Neural cell (in vitro differentiated cells): ENCODE results near the gene ZNF613. TPM values are rescaled to one million over a fixed set of nuclear protein-coding genes. Genes with fewer than 3 reads are reported as not detected.
A peak's percentile ranks its signal among the peaks of the same experiment; 100 is the strongest.

Experiments
- H2AFZ ChIP-seq: fragments of 200-600, 300-800 bp; sonication (generic), shearing (Covaris generic); 2 replicates; pipeline ENCODE4 v1.6.0; 2014; ENCODE audit warnings: low read depth, mild to moderate bottlenecking, antibody characterized with exemption, low read length, moderate library complexity
- H3F3A ChIP-seq: fragments of 200-600 bp; shearing (Covaris generic); 2 replicates; pipeline ENCODE4 v1.6.1; 2016; ENCODE audit warnings: mild to moderate bottlenecking, moderate library complexity, mixed read lengths, antibody characterized with exemption, low read length; ENCODE audit not compliant: insufficient read depth, poor library complexity, severe bottlenecking
- H3K27ac ChIP-seq: fragments of 200-600, 300-800 bp; sonication (generic), shearing (Covaris generic); 2 replicates; pipeline ENCODE4 v1.5.1; 2014; ENCODE audit warnings: mild to moderate bottlenecking, low read length, moderate library complexity
- H3K27me3 ChIP-seq: fragments of 300-800, 200-600 bp; sonication (generic), shearing (Covaris generic); 2 replicates; pipeline ENCODE4 v1.6.0; 2014; ENCODE audit warnings: mild to moderate bottlenecking, low read depth, low read length, moderate library complexity; ENCODE audit not compliant: insufficient read depth
- H3K36me3 ChIP-seq: fragments of 300-800, 200-600 bp; sonication (generic), shearing (Covaris generic); 2 replicates; pipeline ENCODE4 v1.5.1; 2014; ENCODE audit warnings: mild to moderate bottlenecking, antibody characterized with exemption, low read length, moderate library complexity; ENCODE audit not compliant: insufficient read depth
- H3K4me2 ChIP-seq: fragments of 300-800, 200-600 bp; sonication (generic), shearing (Covaris generic); 2 replicates; pipeline ENCODE4 v1.6.0; 2014; ENCODE audit warnings: mild to moderate bottlenecking, low read length
- H3K4me3 ChIP-seq: fragments of 300-800, 200-600 bp; sonication (generic), shearing (Covaris generic); 2 replicates; pipeline ENCODE4 v1.5.1; 2014; ENCODE audit warnings: mild to moderate bottlenecking, low read length, moderate library complexity
- H3K79me2 ChIP-seq: fragments of 200-600 bp; shearing (Covaris generic); replicated peaks from 2 replicates; pipeline ENCODE4 v1.6.0; 2014; ENCODE audit warnings: mild to moderate bottlenecking, low read length, moderate library complexity; ENCODE audit not compliant: insufficient read depth
- H3K9ac ChIP-seq: fragments of 300-800, 200-600 bp; sonication (generic), shearing (Covaris generic); 2 replicates; pipeline ENCODE4 v1.6.1; 2016; ENCODE audit warnings: mild to moderate bottlenecking, low read length, mixed read lengths
- H3K9me2 ChIP-seq: fragments of 200-600 bp; shearing (Covaris generic); 2 replicates; pipeline ENCODE4 v1.6.1; 2016; ENCODE audit warnings: mild to moderate bottlenecking, low read length, mixed read lengths; ENCODE audit not compliant: insufficient read depth
- H3K9me3 ChIP-seq: fragments of 200-600, 300-800 bp; sonication (generic), shearing (Covaris generic); 2 replicates; pipeline ENCODE4 v1.6.1; 2016; ENCODE audit warnings: mild to moderate bottlenecking, mixed run types, low read length, moderate library complexity, mixed read lengths
- H4K20me1 ChIP-seq: fragments of 200-600 bp; shearing (Covaris generic); 2 replicates; pipeline ENCODE4 v1.6.1; 2016; ENCODE audit warnings: mild to moderate bottlenecking, mixed run types; ENCODE audit not compliant: insufficient read depth
- EP300 ChIP-seq: fragments of 450-650 bp; conservative IDR thresholded peaks from 2 replicates; pipeline ENCODE4 v1.6.1; 2014; ENCODE audit warnings: antibody characterized with exemption, mild to moderate bottlenecking, moderate library complexity; ENCODE audit not compliant: poor library complexity, severe bottlenecking
- EZH2 ChIP-seq: fragments of 200-600, 300-800 bp; shearing (Covaris generic), sonication (generic); IDR thresholded peaks from 2 replicates; pipeline ENCODE4 v1.6.1; 2014; ENCODE audit warnings: antibody characterized with exemption, low read length, borderline replicate concordance, mild to moderate bottlenecking; ENCODE audit not compliant: insufficient read depth, poor library complexity, severe bottlenecking
- MXI1 ChIP-seq: fragments of 450-650 bp; conservative IDR thresholded peaks from 2 replicates; pipeline ENCODE4 v1.6.1; 2014; ENCODE audit warnings: antibody characterized with exemption, mild to moderate bottlenecking; ENCODE audit not compliant: poor library complexity, severe bottlenecking
- POLR2AphosphoS5 ChIP-seq: IDR thresholded peaks from 2 replicates; pipeline ENCODE4 v1.6.1; 2012
- RAD21 ChIP-seq: fragments of 450-650 bp; conservative IDR thresholded peaks from 2 replicates; pipeline ENCODE4 v1.6.1; 2014; ENCODE audit warnings: antibody characterized with exemption, mild to moderate bottlenecking, moderate library complexity
- REST ChIP-seq: IDR thresholded peaks from 2 replicates; pipeline ENCODE4 v1.6.1; 2012; ENCODE audit warnings: borderline replicate concordance
- SMC3 ChIP-seq: fragments of 450-650 bp; conservative IDR thresholded peaks from 2 replicates; pipeline ENCODE4 v1.6.1; 2014; ENCODE audit warnings: antibody characterized with exemption, mild to moderate bottlenecking, moderate library complexity; ENCODE audit not compliant: poor library complexity
- TAF1 ChIP-seq: IDR thresholded peaks from 2 replicates; pipeline ENCODE4 v1.6.1; 2012; ENCODE audit warnings: low read depth
- polyA plus RNA-seq: library from polyadenylated mRNA; depleted of rRNA; stranded (reverse); fragments of >200 nt; gene quantifications from 2 replicates; pipeline ENCODE4 v1.2.3, GENCODE V29; 2014
- TF ChIP-seq, protein P1 (sequence below): fragments of 450-650 bp; IDR thresholded peaks from 2 replicates; pipeline ENCODE4 v1.5.1; 2014; ENCODE audit warnings: antibody characterized with exemption, mild to moderate bottlenecking, moderate library complexity; ENCODE audit not compliant: poor library complexity, severe bottlenecking

The ZNF613 gene
- polyA plus RNA-seq, 1 donor from 2014 or later, result 10.9 TPM

GRCh38 chr19:51926426-51926783, 867 bp upstream of the ZNF613 start:
- H3K36me3 ChIP-seq, result no peaks in the 10 kb centered on the region
- no peaks in the 10 kb centered on the region for H3K27me3 ChIP-seq
- H3F3A ChIP-seq, result no peaks in the 10 kb centered on the region
- H3K4me3 ChIP-seq, result peak overlapping the region; percentile 72
- H4K20me1 ChIP-seq, result no peaks in the 10 kb centered on the region
- peaks cover 5% of the 10 kb centered on the region for H3K9me3 ChIP-seq
- peaks cover 8% of the 10 kb centered on the region for H3K79me2 ChIP-seq
- peak overlapping the region; percentile 96 for H2AFZ ChIP-seq
- no peaks in the 10 kb centered on the region for H3K9me2 ChIP-seq
- TF ChIP-seq, protein P1, sequence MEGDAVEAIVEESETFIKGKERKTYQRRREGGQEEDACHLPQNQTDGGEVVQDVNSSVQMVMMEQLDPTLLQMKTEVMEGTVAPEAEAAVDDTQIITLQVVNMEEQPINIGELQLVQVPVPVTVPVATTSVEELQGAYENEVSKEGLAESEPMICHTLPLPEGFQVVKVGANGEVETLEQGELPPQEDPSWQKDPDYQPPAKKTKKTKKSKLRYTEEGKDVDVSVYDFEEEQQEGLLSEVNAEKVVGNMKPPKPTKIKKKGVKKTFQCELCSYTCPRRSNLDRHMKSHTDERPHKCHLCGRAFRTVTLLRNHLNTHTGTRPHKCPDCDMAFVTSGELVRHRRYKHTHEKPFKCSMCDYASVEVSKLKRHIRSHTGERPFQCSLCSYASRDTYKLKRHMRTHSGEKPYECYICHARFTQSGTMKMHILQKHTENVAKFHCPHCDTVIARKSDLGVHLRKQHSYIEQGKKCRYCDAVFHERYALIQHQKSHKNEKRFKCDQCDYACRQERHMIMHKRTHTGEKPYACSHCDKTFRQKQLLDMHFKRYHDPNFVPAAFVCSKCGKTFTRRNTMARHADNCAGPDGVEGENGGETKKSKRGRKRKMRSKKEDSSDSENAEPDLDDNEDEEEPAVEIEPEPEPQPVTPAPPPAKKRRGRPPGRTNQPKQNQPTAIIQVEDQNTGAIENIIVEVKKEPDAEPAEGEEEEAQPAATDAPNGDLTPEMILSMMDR, result no peak
- no peak for TF ChIP-seq TAF1
- TF ChIP-seq SMC3, result no peak
- no peak for TF ChIP-seq POLR2AphosphoS5
- no peak for TF ChIP-seq REST
- no peak for TF ChIP-seq RAD21
- no peak for TF ChIP-seq EZH2
- no peak for TF ChIP-seq EP300
- peak overlapping the region; percentile 98 for H3K27ac ChIP-seq
- no peak overlapping the region for H3K4me2 ChIP-seq
- peak overlapping the region; percentile 91 for H3K9ac ChIP-seq

DNA sequence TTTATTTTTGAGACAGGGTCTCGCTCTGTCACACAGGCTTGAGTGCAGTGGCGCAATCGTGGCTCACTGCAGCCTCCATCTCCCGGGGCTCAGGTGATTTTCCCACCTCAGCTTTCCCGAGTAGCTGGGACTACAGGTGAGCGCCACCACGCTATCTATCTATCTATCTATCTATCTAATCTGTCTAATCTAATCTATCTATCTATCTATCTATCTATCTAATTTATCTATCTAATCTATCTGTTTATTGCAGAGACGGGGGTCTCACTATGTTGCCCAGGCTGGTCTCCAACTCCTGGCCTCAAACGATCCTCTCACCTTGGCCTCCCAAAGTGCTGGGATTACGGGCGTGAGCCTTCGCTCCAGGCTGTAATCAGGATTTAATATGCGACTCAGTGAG, 587 bp downstream of the ZNF613 start:
- peak overlapping the region; percentile 98 for H3K27ac ChIP-seq
- no peaks in the 10 kb centered on the region for H3K9me3 ChIP-seq
- peak overlapping the region; percentile 72 for H3K4me3 ChIP-seq
- H3K9ac ChIP-seq, result peak overlapping the region; percentile 91
- no peaks in the 10 kb centered on the region for H4K20me1 ChIP-seq
- H3K36me3 ChIP-seq, result no peaks in the 10 kb centered on the region
- peak overlapping the region; percentile 52 for H3K4me2 ChIP-seq
- H3K9me2 ChIP-seq, result no peaks in the 10 kb centered on the region
- TF ChIP-seq TAF1 (no peak), SMC3 (no peak), REST (no peak), POLR2AphosphoS5 (no peak), EP300 (no peak), MXI1 (no peak), RAD21 (no peak), EZH2 (no peak)
- TF ChIP-seq, protein P1, result no peak
- peaks cover 8% of the 10 kb centered on the region for H3K79me2 ChIP-seq
- H3F3A ChIP-seq, result no peaks in the 10 kb centered on the region
- no peaks in the 10 kb centered on the region for H3K27me3 ChIP-seq
- peak overlapping the region; percentile 96 for H2AFZ ChIP-seq
